ENCODE results near the gene SOCS2.
"Not testable (repeated sequence)": the region's sequence is repeated elsewhere in the genome, so short reads cannot be mapped to it uniquely, and the experiment has no call there.

Gene SOCS2

GRCh38 chr12:93571925-93572711 is at the start of gene SOCS2:
SOCS2 (plus strand) TSS chr12:93572675; CDS start chr12:93572898, 223 bp downstream.
- peak; percentile 47 for DNase-seq (ENCODE audit: low spot score)

GRCh38 chr12:93524386-93525133 is 47.9 kb upstream of the SOCS2 start:
- no peak for DNase-seq (ENCODE audit: low spot score)

- peak; percentile 43 for DNase-seq (ENCODE audit: low spot score)
These were observed 45.6 kb upstream of the SOCS2 start for GRCh38 chr12:93526786-93527428.

- no peak for DNase-seq (ENCODE audit: low spot score)
These were observed 42.1 kb upstream of the SOCS2 start for GRCh38 chr12:93530358-93530757.

GRCh38 chr12:93533310-93533709 is 39.2 kb upstream of the SOCS2 start:
- no peak for DNase-seq (ENCODE audit: low spot score)

- DNase-seq (ENCODE audit: low spot score), result no peak
These were observed 36.2 kb upstream of the SOCS2 start for GRCh38 chr12:93536111-93536765.

GRCh38 chr12:93536766-93537488 is 35.5 kb upstream of the SOCS2 start:
- DNase-seq (ENCODE audit: low spot score), result no peak

GRCh38 chr12:93537769-93538168 is 34.7 kb upstream of the SOCS2 start:
- no peak for DNase-seq (ENCODE audit: low spot score)

- no peak for DNase-seq (ENCODE audit: low spot score)
These were observed 32.7 kb upstream of the SOCS2 start for GRCh38 chr12:93539821-93540220.

- DNase-seq (ENCODE audit: low spot score), result no peak
These were observed 32.0 kb upstream of the SOCS2 start for GRCh38 chr12:93540466-93540865.

GRCh38 chr12:93541578-93542225 is 30.8 kb upstream of the SOCS2 start:
- no peak for DNase-seq (ENCODE audit: low spot score)

- no peak for DNase-seq (ENCODE audit: low spot score)
These were observed 24.7 kb upstream of the SOCS2 start for GRCh38 chr12:93547778-93548177.

GRCh38 chr12:93549174-93549573 is 23.3 kb upstream of the SOCS2 start:
- DNase-seq (ENCODE audit: low spot score), result no peak

- no peak for DNase-seq (ENCODE audit: low spot score)
These were observed 21.5 kb upstream of the SOCS2 start for GRCh38 chr12:93550748-93551611.

- DNase-seq (ENCODE audit: low spot score), result no peak
These were observed 20.0 kb upstream of the SOCS2 start for GRCh38 chr12:93552427-93552826.

GRCh38 chr12:93557879-93558278 is 14.6 kb upstream of the SOCS2 start:
- DNase-seq (ENCODE audit: low spot score), result not testable (repeated sequence)

- not testable (repeated sequence) for DNase-seq (ENCODE audit: low spot score)
These were observed 13.8 kb upstream of the SOCS2 start for GRCh38 chr12:93558685-93559084.

GRCh38 chr12:93563807-93564538 is 8.5 kb upstream of the SOCS2 start:
- peak; percentile 27 for DNase-seq (ENCODE audit: low spot score)

GRCh38 chr12:93565760-93566159 is 6.7 kb upstream of the SOCS2 start:
- DNase-seq (ENCODE audit: low spot score), result no peak
